ENCODE results near the gene SPTA1. TPM values are rescaled to one million over a fixed set of nuclear protein-coding genes. Genes with fewer than 3 reads are reported as not detected.
"Not testable (repeated sequence)": the region's sequence is repeated elsewhere in the genome, so short reads cannot be mapped to it uniquely, and the experiment has no call there.

The SPTA1 gene
- total RNA-seq = not detected in 2 replicates
- polyA plus RNA-seq (2012) = not detected

DNA sequence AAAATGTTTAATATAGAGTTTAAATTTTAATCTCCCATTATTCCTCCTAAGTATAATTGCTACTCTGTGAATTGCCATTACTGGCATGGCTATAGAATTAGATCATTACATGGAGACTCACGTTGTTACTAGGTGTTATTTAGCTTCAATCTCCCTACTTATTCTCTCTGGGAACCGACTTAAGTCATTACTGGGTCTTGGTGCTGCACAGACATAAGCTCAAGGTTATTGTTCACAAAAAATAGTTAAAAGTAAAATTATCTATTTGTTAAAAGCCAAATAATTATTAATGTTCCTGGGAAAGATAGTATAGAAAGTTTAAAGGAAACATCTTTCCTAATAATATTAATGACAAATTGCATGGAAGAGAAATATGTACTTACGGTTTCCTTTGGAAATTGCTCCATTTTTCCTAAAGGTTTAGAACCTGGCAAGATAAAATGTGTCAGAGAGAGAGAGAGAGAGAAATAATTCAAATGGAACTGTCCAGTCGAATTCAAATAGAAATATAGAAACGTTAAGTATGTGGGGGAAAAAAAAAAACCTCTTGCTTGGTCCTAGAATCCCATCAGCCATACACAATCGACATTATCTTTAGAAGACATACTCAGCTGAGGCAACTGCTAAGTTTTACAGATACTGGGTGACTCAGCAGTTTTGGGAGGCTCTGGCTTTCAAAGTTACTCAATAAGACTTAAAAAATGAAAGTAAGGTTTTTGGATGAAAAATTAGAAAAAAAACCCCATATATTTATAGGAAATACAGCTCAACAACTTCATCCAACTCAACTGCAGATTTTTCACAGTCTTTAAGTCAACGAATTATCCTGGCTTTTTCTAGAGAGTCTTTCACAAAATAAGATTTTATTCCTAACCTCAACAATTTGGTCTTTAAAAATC lies at the start of gene SPTA1:
TSS of gene SPTA1 (minus strand) at position 605 of the 899 bp plus-strand sequence. CDS start at position 407, 198 bp downstream.
- DNase-seq (ENCODE audit: low read depth) = no peak

GRCh38 chr1:158735848-158736247 lies 49.3 kb upstream of the SPTA1 start:
- DNase-seq (ENCODE audit: low read depth) = no peak

DNA sequence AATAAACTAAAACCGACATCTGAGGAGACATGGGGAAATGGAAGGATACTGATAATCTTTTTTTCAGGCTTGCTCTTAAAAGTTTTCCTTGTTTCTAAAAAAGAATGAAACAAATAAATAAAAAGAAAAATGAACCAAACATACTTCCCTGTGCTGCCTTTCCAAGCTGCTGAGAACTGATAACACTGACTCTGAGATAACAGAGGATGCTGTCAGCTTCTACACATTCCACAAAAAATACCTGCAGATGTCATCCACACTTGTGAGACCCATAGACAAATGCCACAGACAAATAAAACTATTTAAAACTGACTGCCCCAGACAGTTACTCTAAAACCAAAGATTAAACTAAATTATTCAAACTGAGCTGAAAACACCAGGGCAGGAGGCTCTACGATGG lies 46.0 kb upstream of the SPTA1 start:
- no peak for DNase-seq (ENCODE audit: low read depth)

- no peak for DNase-seq (ENCODE audit: low read depth)
These were observed 45.2 kb upstream of the SPTA1 start for GRCh38 chr1:158731707-158732106.

- DNase-seq (ENCODE audit: low read depth) = no peak
These were observed 43.9 kb upstream of the SPTA1 start for GRCh38 chr1:158730453-158730852.

- DNase-seq (ENCODE audit: low read depth) = no peak
These were observed 42.2 kb upstream of the SPTA1 start for GRCh38 chr1:158728510-158729225.

GRCh38 chr1:158724442-158724841 lies 37.9 kb upstream of the SPTA1 start:
- no peak for DNase-seq (ENCODE audit: low read depth)

DNA sequence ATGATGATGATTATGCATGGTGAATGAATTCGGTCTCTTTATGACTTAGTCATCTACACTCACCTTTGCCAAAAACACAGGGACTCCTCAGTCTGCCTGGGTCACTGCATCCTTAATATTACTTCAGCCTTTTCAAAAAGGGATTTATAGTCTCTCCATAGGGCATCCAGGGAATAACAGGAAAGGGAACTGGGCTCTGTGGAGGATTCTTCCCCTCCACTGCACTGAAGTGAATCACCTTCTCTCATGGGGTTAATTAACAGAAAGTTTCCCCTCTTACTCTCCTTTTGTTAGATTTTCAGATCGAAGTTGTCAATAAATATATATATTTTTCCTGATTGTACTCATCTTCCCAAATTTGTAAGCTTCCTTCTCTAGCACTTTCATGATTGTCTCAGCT lies 34.1 kb upstream of the SPTA1 start, which contains the start of gene OR6K3:
TSS of gene OR6K3 (minus strand) at position 101 of the 400 bp plus-strand sequence. CDS start 2,605 bp downstream, outside the sequence.
- no peak for DNase-seq (ENCODE audit: low read depth)

GRCh38 chr1:158719664-158720063 lies 33.1 kb upstream of the SPTA1 start:
- DNase-seq (ENCODE audit: low read depth) = no peak

- DNase-seq (ENCODE audit: low read depth) = no peak
These were observed 30.8 kb upstream of the SPTA1 start for GRCh38 chr1:158717344-158717743.

DNA sequence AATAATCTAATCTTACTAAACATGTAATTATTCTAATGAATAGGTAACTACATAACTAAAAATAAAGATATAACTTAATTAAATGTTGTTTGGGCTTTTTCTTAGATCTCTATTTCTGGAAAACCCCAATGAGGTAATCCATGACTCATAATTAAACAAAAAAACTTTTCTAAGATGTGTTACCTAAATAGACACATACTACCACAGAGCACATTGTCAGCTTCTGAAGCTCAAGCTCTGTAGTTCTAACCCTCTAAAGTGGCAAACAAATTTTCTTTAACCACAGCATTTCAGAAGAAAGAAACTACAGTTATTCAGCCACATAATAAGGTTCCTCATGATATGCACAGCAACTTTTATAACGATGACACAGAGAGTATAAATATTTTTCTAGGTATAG lies 29.8 kb upstream of the SPTA1 start:
- DNase-seq (ENCODE audit: low read depth) = no peak

GRCh38 chr1:158714754-158715153 lies 28.2 kb upstream of the SPTA1 start:
- DNase-seq (ENCODE audit: low read depth) = no peak

GRCh38 chr1:158711098-158711497 lies 24.6 kb upstream of the SPTA1 start:
- no peak for DNase-seq (ENCODE audit: low read depth)

DNA sequence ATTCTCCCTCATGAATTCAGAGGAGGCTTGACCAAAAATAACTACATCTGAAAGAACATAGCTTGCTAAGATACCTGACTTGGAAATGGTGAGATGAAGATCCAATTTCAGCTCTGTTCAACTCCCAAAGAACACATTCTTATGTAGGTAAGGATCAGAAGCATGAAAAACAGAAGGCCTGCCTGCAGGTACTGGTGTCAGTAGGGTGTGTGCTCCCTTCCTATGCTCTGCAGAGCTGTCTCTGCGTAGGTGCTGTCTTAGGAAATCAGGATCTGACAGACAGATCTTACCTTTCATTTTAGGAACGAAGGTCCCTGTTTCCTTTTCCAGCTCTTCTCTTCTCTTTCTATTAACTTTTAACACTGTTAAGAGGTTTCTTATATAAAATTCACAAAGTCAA lies 19.6 kb upstream of the SPTA1 start:
- DNase-seq (ENCODE audit: low read depth) = no peak

- DNase-seq (ENCODE audit: low read depth) = no peak
These were observed 14.0 kb upstream of the SPTA1 start, which contains the start of gene OR6K2 for GRCh38 chr1:158700552-158700951. OR6K2 (minus strand) TSS chr1:158700652; CDS start chr1:158700652, 0 bp downstream.

DNA sequence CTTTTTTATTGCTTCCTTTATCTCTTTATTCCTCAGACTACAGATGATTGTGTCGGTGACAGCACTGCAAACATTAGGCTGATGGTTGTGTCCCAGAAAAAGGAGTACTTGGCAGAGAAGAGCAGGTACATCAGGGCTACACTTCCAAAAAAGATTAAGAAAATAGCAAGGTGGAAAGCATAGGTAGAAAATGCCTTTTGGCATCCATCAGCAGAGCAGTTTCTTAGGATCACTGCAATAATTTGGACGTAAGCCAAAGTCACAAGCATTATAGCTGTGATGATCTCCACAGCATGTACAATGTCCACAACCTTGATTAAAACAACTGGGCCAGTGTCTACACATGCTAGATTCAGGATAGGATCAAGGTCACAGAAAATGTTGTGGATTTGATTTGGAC lies 8.1 kb upstream of the SPTA1 start:
- no peak for DNase-seq (ENCODE audit: low read depth)

DNA sequence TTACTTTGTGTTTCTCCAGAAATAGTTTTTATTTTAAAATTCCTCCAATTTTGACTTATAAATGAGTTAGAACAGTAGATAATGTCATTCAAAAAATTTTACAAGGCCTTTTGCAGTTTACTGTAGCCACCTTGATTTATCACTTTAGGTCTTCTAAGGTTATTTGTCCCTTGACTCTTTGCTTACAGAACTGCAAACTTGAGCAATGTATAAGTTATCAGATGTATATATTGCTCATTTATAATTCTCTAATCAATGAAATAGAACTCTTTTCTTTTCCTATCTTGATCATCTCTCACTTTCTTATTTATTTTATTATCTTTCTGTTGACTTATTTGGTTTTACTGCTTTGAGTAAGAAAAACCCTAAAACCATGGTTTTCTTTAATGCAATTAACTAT lies 5.8 kb upstream of the SPTA1 start:
- no peak for DNase-seq (ENCODE audit: low read depth)

DNA sequence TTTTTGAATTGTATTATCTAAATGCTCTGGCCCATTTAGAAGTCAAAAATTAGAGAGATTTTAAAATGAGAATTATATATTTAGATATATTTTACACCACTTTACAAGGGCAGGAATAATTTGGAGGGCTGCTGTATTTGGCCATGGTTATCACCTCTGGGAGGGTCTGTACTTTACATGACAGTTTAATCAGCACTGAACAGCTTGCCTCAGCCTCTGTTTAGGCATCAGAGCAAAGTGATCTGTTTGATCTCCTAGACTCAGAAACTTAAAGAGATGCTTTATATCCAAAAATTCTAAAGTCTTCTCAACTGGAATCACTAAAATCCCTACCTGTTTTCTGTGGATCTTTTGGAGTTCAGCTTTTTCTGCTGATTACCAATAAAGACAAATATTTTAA lies 5.4 kb upstream of the SPTA1 start:
- DNase-seq (ENCODE audit: low read depth) = no peak

DNA sequence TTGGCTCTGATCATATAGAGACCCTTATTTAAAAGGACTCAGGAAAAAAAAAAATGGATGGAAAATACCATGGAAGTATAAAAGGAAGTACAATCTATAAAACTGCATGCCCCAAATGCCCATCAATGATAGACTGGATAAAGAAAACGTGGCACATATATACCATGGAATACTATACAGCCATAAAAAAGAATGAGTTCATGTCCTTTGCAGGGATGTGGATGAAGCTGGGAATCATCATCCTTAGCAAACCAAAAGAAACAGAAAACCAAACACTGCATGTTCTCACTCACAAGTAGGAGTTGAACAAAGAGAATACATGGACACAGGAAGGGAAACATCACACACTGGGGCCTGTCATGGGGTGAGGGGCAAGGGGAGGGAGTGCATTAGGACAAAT lies 4.6 kb upstream of the SPTA1 start:
- not testable (repeated sequence) for DNase-seq (ENCODE audit: low read depth)

DNA sequence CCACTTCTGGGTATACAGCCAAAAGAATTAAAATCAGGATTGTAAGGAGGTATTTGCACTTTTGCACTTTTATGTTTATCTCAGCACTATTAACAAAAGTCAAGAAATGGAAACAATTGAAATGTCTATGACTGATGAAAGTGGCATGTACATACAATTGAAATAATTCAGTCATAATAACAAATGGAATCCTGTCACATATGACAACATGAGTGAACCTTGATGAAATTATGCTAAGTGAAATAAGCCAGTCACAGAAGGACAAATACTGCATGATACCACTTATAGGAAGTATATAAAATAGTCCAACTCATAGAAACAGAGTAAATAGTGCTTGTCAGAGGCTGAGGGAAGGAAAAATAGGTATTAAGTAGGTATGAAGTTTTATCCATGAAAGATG lies 3.4 kb upstream of the SPTA1 start:
- no peak for DNase-seq (ENCODE audit: low read depth)

DNA sequence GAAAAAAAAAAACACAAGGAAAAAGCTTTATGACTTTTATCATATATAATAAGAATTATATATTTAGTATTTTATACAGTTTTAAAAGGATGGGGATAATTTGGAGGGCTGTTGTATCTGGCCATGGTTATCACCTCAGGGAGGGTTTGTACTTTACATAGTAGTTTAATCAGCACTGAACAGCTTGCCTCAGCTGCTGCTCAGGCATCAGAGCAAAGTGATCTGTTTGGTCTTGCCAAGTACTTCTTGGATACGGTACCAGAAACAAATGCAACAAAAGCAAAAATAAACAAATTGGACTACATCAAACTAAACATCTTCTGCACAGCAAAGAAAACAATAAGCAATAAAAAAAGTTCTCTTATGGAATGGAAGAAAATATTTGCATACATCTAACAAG lies 2.6 kb upstream of the SPTA1 start:
- no peak for DNase-seq (ENCODE audit: low read depth)

DNA sequence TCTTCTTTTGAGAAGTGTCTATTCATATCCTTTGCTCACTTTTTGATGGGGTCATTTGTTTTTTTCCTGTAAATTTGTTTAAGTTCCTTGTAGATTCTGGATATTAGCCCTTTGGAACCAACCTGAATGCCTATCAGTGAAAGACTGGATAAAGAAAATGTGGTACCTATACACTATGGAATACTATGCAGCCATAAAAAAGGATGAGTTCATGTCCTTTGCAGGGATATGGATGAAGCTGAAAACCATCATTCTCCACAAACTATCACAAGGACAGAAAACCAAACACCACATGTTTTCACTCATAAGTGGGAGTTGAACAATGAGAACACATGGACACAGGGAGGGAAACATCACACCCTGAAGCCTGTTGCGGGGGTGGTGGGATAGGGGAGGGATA lies 1.8 kb upstream of the SPTA1 start:
- DNase-seq (ENCODE audit: low read depth) = not testable (repeated sequence)
